SK-N-SH treated with all-trans-retinoic acid at 6 μM for 48 hours (cell line): Measurements from ENCODE around the gene HTR1D.

Experiments used
- ATAC-seq: fragments of 200-7000 bp; cut with Tn5 transposase; 3 replicates; pipeline ENCODE4 v1.9.1; 2020; ENCODE audit warnings: mild to moderate bottlenecking, moderate library complexity
- ARNTL ChIP-seq: fragments of 450-650 bp; formaldehyde crosslinking; IDR thresholded peaks from 2 replicates; pipeline ENCODE4 v1.5.0; 2020; ENCODE audit warnings: low read depth, mild to moderate bottlenecking, moderate library complexity, borderline replicate concordance
- BACH2 ChIP-seq: fragments of 250-450 bp; sonication (Bioruptor Pico); IDR thresholded peaks from 2 replicates; pipeline ENCODE4 v1.9.0; 2021; ENCODE audit warnings: mild to moderate bottlenecking, borderline replicate concordance
- CREB5 ChIP-seq: fragments of 250-450 bp; sonication (Bioruptor Pico); IDR thresholded peaks from 2 replicates; pipeline ENCODE4 v1.5.1; 2020; ENCODE audit warnings: low read depth, mild to moderate bottlenecking, moderate library complexity
- CSDC2 ChIP-seq: fragments of 250-450 bp; sonication (Bioruptor Pico); IDR thresholded peaks from 2 replicates; pipeline ENCODE4 v1.5.0; 2020; ENCODE audit warnings: mild to moderate bottlenecking, moderate library complexity
- CSRNP3 ChIP-seq: fragments of 250-450 bp; sonication (Bioruptor Pico); IDR thresholded peaks from 2 replicates; pipeline ENCODE4 v1.5.1; 2021; ENCODE audit warnings: mild to moderate bottlenecking, moderate library complexity
- ESRRG ChIP-seq: fragments of 250-450 bp; sonication (Bioruptor Pico); IDR thresholded peaks from 2 replicates; pipeline ENCODE4 v1.6.1; 2021; ENCODE audit warnings: mild to moderate bottlenecking
- GLIS3 ChIP-seq: fragments of 250-450 bp; sonication (Bioruptor Pico); IDR thresholded peaks from 2 replicates; pipeline ENCODE4 v1.5.0; 2020; ENCODE audit warnings: mild to moderate bottlenecking, moderate library complexity
- ISL1 ChIP-seq: fragments of 250-450 bp; sonication (Bioruptor Pico); IDR thresholded peaks from 2 replicates; pipeline ENCODE4 v2.1.2; 2022; ENCODE audit warnings: mild to moderate bottlenecking, moderate library complexity
- OSR1 ChIP-seq: fragments of 250-450 bp; sonication (Bioruptor Pico); IDR thresholded peaks from 2 replicates; pipeline ENCODE4 v1.8.0; 2022; ENCODE audit warnings: moderate library complexity, mild to moderate bottlenecking, inconsistent platforms
- PATZ1 ChIP-seq: fragments of 250-450 bp; sonication (Bioruptor Pico); IDR thresholded peaks from 2 replicates; pipeline ENCODE4 v1.8.0; 2020; ENCODE audit warnings: mild to moderate bottlenecking, moderate library complexity, borderline replicate concordance
- POU6F1 ChIP-seq: fragments of 250-450 bp; sonication (Bioruptor Pico); IDR thresholded peaks from 2 replicates; pipeline ENCODE4 v1.8.0; 2021; ENCODE audit warnings: low read depth, mild to moderate bottlenecking, moderate library complexity, borderline replicate concordance
- PPARA ChIP-seq: fragments of 250-450 bp; sonication (Bioruptor Pico); IDR thresholded peaks from 2 replicates; pipeline ENCODE4 v1.5.0; 2020; ENCODE audit warnings: mild to moderate bottlenecking, borderline replicate concordance
- RARB ChIP-seq: fragments of 250-450 bp; sonication (Bioruptor Pico); IDR thresholded peaks from 2 replicates; pipeline ENCODE4 v1.8.0; 2021; ENCODE audit warnings: mild to moderate bottlenecking, moderate library complexity
- SNAI2 ChIP-seq: fragments of 250-450 bp; sonication (Bioruptor Pico); IDR thresholded peaks from 2 replicates; pipeline ENCODE4 v1.5.0; 2020; ENCODE audit warnings: mild to moderate bottlenecking, moderate library complexity
- TCF4 ChIP-seq: fragments of 250-450 bp; sonication (Bioruptor Pico); IDR thresholded peaks from 2 replicates; pipeline ENCODE4 v1.8.0; 2021; ENCODE audit warnings: mild to moderate bottlenecking, moderate library complexity, borderline replicate concordance
- TOX ChIP-seq: fragments of 250-450 bp; sonication (Bioruptor Pico); IDR thresholded peaks from 2 replicates; pipeline ENCODE4 v1.8.0; 2021; ENCODE audit warnings: mild to moderate bottlenecking, moderate library complexity, borderline replicate concordance
- TSHZ2 ChIP-seq: fragments of 250-450 bp; sonication (Bioruptor Pico); IDR thresholded peaks from 2 replicates; pipeline ENCODE4 v1.5.0; 2020; ENCODE audit warnings: mild to moderate bottlenecking, moderate library complexity
- ZC3H10 ChIP-seq: fragments of 250-450 bp; sonication (Bioruptor Pico); IDR thresholded peaks from 2 replicates; pipeline ENCODE4 v1.5.1; 2021; ENCODE audit warnings: mild to moderate bottlenecking, moderate library complexity
- ZFP3 ChIP-seq: fragments of 250-450 bp; sonication (Bioruptor Pico); IDR thresholded peaks from 2 replicates; pipeline ENCODE4 v1.5.0; 2020; ENCODE audit warnings: mild to moderate bottlenecking, moderate library complexity
- ZFP30 ChIP-seq: fragments of 450-650 bp; formaldehyde crosslinking; IDR thresholded peaks from 2 replicates; pipeline ENCODE4 v1.5.0; 2022; ENCODE audit warnings: mild to moderate bottlenecking, moderate library complexity
- ZNF565 ChIP-seq: fragments of 450-650 bp; formaldehyde crosslinking; conservative IDR thresholded peaks from 2 replicates; pipeline ENCODE4 v1.5.0; 2020; ENCODE audit warnings: low read depth, mild to moderate bottlenecking, moderate library complexity
- ZNF70 ChIP-seq: fragments of 450-650 bp; formaldehyde crosslinking; IDR thresholded peaks from 2 replicates; pipeline ENCODE4 v1.5.0; 2020; ENCODE audit warnings: mild to moderate bottlenecking, moderate library complexity
- ZNF8 ChIP-seq: fragments of 450-650 bp; formaldehyde crosslinking; IDR thresholded peaks from 2 replicates; pipeline ENCODE4 v1.5.0; 2020; ENCODE audit warnings: mild to moderate bottlenecking, moderate library complexity

Gene HTR1D

GRCh38 chr1:23244256-23244761 lies 27.0 kb upstream of the HTR1D start:
- TF ChIP-seq RARB (CRISPR knock-in tag) (no peak), ZFP3 (CRISPR knock-in tag) (no peak), ZNF565 (CRISPR knock-in tag) (no peak), PATZ1 (CRISPR knock-in tag) (no peak), ZFP30 (CRISPR knock-in tag) (no peak), TSHZ2 (CRISPR knock-in tag) (no peak), GLIS3 (no peak), ISL1 (CRISPR knock-in tag) (no peak), CSRNP3 (CRISPR knock-in tag) (no peak), CSDC2 (no peak), SNAI2 (CRISPR knock-in tag) (no peak), ZNF70 (CRISPR knock-in tag) (no peak), ZC3H10 (CRISPR knock-in tag) (no peak), ZNF8 (no peak), PPARA (CRISPR knock-in tag) (no peak), ESRRG (CRISPR knock-in tag) (no peak), OSR1 (CRISPR knock-in tag) (no peak)
- ATAC-seq: no peak

- TF ChIP-seq ZC3H10 (CRISPR knock-in tag) (no peak), ZFP3 (CRISPR knock-in tag) (no peak), ZFP30 (CRISPR knock-in tag) (no peak), BACH2 (CRISPR knock-in tag) (no peak), CREB5 (no peak), ZNF565 (CRISPR knock-in tag) (no peak), ZNF70 (CRISPR knock-in tag) (no peak), CSDC2 (no peak), SNAI2 (CRISPR knock-in tag) (no peak), CSRNP3 (CRISPR knock-in tag) (no peak), ZNF8 (no peak), TOX (CRISPR knock-in tag) (no peak), ARNTL (no peak), OSR1 (CRISPR knock-in tag) (no peak), POU6F1 (CRISPR knock-in tag) (no peak), TCF4 (CRISPR knock-in tag) (no peak)
- ATAC-seq: no peak
These were observed 25.1 kb upstream of the HTR1D start for GRCh38 chr1:23242414-23242813.
